ENCODE data around the gene RTKN. TPM values are rescaled to one million over a fixed set of nuclear protein-coding genes. Genes with fewer than 3 reads are reported as not detected.

The RTKN gene
- polyA plus RNA-seq, 1 donor from 2014 or later = 0.88 TPM

DNA sequence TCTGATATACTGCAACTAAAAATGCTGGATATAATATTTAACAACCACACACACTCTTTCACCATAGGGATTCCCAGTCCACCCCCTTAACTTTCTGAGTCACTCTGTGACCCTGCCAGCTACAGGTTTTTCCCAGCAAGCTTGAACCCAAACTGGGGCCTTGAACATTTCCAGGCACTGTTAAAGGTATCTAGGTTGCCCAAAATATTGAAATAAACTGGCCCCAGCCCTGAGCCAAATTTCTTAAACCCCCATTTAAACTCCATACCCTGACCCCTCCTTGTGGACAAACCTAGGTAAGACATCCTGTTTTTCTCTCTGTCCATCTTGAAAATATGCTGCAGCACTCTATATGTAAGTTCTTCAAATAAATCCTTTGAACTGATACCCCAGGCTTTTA is 42.0 kb downstream of the RTKN start:
- Mint-ChIP-seq H3K27me3 (no peaks in the 10 kb centered on the region), H3K4me3 (peak overlapping the region in 1 of 4 donors; percentile 69), H3K36me3 (no peaks in the 10 kb centered on the region), H3K27ac (no peak overlapping the region), H3K9me3 (no peaks in the 10 kb centered on the region), H3K4me1 (no peaks in the 10 kb centered on the region)

DNA sequence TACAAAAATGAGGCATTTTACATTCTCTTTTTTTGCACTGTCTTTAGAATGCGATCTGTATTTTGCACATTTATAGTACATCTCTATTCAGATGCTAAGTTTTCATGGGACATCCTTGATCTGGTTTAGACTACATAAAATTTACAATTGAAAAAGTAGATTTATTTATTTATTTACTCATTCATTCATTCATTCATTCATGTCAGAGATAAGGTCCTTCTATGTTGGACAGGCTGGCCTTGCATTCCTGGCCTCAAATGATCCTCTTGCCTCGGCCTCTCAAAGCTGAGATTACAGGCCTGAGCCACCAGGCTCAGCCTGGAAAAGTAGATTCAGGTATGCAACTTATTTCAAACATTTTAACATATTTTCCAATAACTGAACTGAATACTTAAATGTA is 45.6 kb downstream of the RTKN start:
- Mint-ChIP-seq H3K4me3 (no peak overlapping the region), H3K27me3 (peaks cover 3% of the 10 kb centered on the region), H3K36me3 (no peaks in the 10 kb centered on the region), H3K9me3 (no peaks in the 10 kb centered on the region), H3K4me1 (peaks cover 1 to 6% (median 4%) of the 10 kb centered on the region in 3 donors), H3K27ac (no peak overlapping the region)

- Mint-ChIP-seq H3K27ac (no peak overlapping the region), H3K9me3 (no peaks in the 10 kb centered on the region), H3K4me1 (peaks cover 4 to 11% (median 7%) of the 10 kb centered on the region in 3 donors), H3K36me3 (no peaks in the 10 kb centered on the region), H3K4me3 (peak overlapping the region in 1 of 4 donors; percentile 34), H3K27me3 (peaks cover 3% of the 10 kb centered on the region)
Observed at GRCh38 chr2:74393525-74393924, 48.2 kb downstream of the RTKN start.

DNA sequence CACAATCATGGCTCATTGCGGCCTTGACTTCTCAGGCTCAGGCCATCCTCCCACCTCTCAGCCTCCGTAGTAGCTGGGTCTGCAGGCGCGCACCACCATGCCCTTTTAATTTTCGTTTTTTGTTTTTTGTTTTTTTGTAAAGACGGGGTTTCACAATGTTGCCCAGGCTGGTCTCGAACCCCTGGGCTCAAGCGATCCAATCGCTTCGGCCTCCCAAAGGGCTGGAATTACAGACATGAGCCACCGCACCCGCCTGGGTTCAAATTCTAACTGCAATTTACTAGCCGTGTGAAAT is 49.3 kb downstream of the RTKN start:
- peaks cover 3% of the 10 kb centered on the region for H3K27me3 Mint-ChIP-seq
- no peaks in the 10 kb centered on the region for H3K9me3 Mint-ChIP-seq
- H3K27ac Mint-ChIP-seq = peak overlapping the region; percentile 96 to 100 (median 100)
- peak overlapping the region in 3 of 4 donors; percentile 22 to 97 (median 45) for H3K4me3 Mint-ChIP-seq
- peaks cover 4 to 11% (median 7%) of the 10 kb centered on the region in 3 donors for H3K4me1 Mint-ChIP-seq
- H3K36me3 Mint-ChIP-seq = no peaks in the 10 kb centered on the region

GRCh38 chr2:74391580-74392448 is 49.9 kb downstream of the RTKN start:
- peak overlapping the region; percentile 96 to 100 (median 100) for H3K27ac Mint-ChIP-seq
- no peaks in the 10 kb centered on the region for H3K9me3 Mint-ChIP-seq
- peaks cover 3% of the 10 kb centered on the region for H3K27me3 Mint-ChIP-seq
- no peaks in the 10 kb centered on the region for H3K36me3 Mint-ChIP-seq
- peak overlapping the region in 3 of 4 donors; percentile 97 to 100 (median 99) for H3K4me3 Mint-ChIP-seq
- H3K4me1 Mint-ChIP-seq = peaks cover 4 to 11% (median 7%) of the 10 kb centered on the region in 3 donors

- Mint-ChIP-seq H3K27ac (peak overlapping the region; percentile 96 to 100 (median 100)), H3K27me3 (peaks cover 3% of the 10 kb centered on the region), H3K4me3 (peak overlapping the region in 3 of 4 donors; percentile 97 to 100 (median 99)), H3K9me3 (no peaks in the 10 kb centered on the region), H3K4me1 (peaks cover 4 to 11% (median 7%) of the 10 kb centered on the region in 3 donors), H3K36me3 (no peaks in the 10 kb centered on the region)
Observed at GRCh38 chr2:74391209-74391579, 50.5 kb downstream of the RTKN start.

DNA sequence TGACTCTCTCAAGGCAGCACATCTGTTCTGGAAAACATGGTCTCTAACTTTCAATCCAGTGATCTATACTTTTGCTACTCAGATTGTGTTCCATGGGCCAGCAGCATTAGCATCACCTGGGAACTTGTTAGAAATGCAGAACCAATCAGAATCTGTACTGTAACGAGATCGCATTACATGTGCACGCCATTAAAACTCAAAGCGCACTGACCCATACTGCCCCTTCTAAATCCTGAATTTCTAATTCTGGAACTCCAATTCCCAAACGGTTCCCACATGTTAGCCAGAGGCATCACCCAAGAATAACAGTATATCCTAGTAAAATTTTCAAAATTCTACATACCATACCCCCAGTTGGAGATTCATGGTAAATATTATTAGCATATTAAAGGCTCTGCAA is 51.1 kb downstream of the RTKN start:
- Mint-ChIP-seq H3K36me3 (no peaks in the 10 kb centered on the region), H3K4me1 (peaks cover 4 to 11% (median 7%) of the 10 kb centered on the region in 3 donors), H3K9me3 (no peaks in the 10 kb centered on the region), H3K27ac (peak overlapping the region in 1 of 3 donors; percentile 100), H3K4me3 (peak overlapping the region in 2 of 4 donors; percentile 97 to 99), H3K27me3 (peaks cover 3% of the 10 kb centered on the region)

- no peaks in the 10 kb centered on the region for H3K9me3 Mint-ChIP-seq
- peaks cover 8 to 12% (median 11%) of the 10 kb centered on the region in 3 donors for H3K4me1 Mint-ChIP-seq
- H3K36me3 Mint-ChIP-seq = peaks cover 3% of the 10 kb centered on the region
- no peak overlapping the region for H3K4me3 Mint-ChIP-seq
- no peaks in the 10 kb centered on the region for H3K27me3 Mint-ChIP-seq
- no peak overlapping the region for H3K27ac Mint-ChIP-seq
Observed at GRCh38 chr2:74387346-74387745, 54.4 kb downstream of the RTKN start.

DNA sequence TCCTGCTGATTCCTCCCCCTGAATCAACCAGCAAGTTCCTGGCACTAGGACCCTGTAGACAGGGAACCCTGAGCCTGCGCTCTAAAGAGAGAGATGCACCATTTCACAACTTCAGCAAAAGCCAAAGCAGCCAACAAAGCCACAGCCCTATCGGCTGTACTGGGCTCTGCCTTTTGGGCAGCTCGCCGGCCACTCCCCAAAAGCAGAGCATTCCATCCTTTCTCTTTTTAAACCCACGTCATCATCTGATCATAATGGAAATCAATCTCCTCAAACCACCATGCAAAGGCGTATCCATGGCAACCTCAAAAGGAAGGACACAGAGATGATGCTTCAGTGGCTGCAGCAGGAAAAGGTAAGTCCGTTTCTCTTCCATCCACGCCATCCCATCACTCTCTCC is 56.3 kb downstream of the RTKN start:
- no peak overlapping the region for H3K4me3 Mint-ChIP-seq
- no peaks in the 10 kb centered on the region for H3K27me3 Mint-ChIP-seq
- H3K36me3 Mint-ChIP-seq = peaks cover 3% of the 10 kb centered on the region
- H3K9me3 Mint-ChIP-seq = no peaks in the 10 kb centered on the region
- peaks cover 7 to 18% (median 11%) of the 10 kb centered on the region in 3 donors for H3K4me1 Mint-ChIP-seq
- no peak overlapping the region for H3K27ac Mint-ChIP-seq

DNA sequence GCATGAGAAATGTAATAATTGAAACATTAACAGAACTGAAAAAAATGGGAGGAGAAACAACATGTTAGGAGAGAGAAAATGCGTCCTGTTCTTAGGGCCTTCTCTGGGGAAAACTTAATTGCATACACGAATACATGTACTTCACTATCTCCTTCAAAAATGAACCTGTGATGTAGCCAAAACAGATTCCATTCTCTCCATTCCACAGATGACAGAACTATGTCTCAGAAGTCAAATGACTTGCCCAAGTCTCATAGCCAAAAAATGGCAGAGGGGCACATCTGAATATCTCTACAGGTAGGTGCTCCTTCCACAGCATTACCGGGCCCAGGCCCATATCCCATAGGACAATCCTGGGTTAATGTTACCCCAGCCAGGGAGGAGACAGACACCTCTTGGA is 57.7 kb downstream of the RTKN start:
- no peaks in the 10 kb centered on the region for H3K9me3 Mint-ChIP-seq
- peaks cover 9 to 24% (median 15%) of the 10 kb centered on the region in 3 donors for H3K4me1 Mint-ChIP-seq
- no peaks in the 10 kb centered on the region for H3K27me3 Mint-ChIP-seq
- H3K27ac Mint-ChIP-seq = no peak overlapping the region
- H3K36me3 Mint-ChIP-seq = peaks cover 3% of the 10 kb centered on the region
- no peak overlapping the region for H3K4me3 Mint-ChIP-seq

GRCh38 chr2:74383254-74383653 is 58.5 kb downstream of the RTKN start:
- no peaks in the 10 kb centered on the region for H3K27me3 Mint-ChIP-seq
- no peaks in the 10 kb centered on the region for H3K9me3 Mint-ChIP-seq
- no peak overlapping the region for H3K27ac Mint-ChIP-seq
- peaks cover 9 to 25% (median 20%) of the 10 kb centered on the region in 3 donors for H3K4me1 Mint-ChIP-seq
- peaks cover 3% of the 10 kb centered on the region for H3K36me3 Mint-ChIP-seq
- no peak overlapping the region for H3K4me3 Mint-ChIP-seq

DNA sequence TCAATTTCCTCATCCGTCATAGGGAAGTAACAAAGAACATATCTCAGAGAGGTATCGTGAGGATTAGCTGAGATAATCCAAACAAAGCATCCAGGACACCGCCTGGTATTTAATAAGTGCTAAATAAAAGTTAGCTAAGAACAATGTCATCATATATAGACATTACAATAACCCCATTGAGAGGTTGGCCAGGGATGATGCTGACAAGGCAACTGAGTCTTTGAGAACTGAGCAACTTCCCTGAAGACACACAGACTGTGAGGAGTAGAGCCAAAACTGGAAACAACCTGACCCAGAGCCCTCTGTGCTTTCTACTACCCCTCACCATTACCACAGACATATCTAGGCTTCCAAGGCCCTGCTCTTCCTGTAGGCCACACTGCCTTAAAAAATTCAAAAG is 60.0 kb downstream of the RTKN start:
- H3K27ac Mint-ChIP-seq = no peak overlapping the region
- H3K4me3 Mint-ChIP-seq = peak overlapping the region in 2 of 4 donors; percentile 19 to 84
- H3K4me1 Mint-ChIP-seq = peaks cover 9 to 25% (median 20%) of the 10 kb centered on the region in 3 donors
- no peaks in the 10 kb centered on the region for H3K9me3 Mint-ChIP-seq
- peaks cover 5% of the 10 kb centered on the region for H3K36me3 Mint-ChIP-seq
- no peaks in the 10 kb centered on the region for H3K27me3 Mint-ChIP-seq

DNA sequence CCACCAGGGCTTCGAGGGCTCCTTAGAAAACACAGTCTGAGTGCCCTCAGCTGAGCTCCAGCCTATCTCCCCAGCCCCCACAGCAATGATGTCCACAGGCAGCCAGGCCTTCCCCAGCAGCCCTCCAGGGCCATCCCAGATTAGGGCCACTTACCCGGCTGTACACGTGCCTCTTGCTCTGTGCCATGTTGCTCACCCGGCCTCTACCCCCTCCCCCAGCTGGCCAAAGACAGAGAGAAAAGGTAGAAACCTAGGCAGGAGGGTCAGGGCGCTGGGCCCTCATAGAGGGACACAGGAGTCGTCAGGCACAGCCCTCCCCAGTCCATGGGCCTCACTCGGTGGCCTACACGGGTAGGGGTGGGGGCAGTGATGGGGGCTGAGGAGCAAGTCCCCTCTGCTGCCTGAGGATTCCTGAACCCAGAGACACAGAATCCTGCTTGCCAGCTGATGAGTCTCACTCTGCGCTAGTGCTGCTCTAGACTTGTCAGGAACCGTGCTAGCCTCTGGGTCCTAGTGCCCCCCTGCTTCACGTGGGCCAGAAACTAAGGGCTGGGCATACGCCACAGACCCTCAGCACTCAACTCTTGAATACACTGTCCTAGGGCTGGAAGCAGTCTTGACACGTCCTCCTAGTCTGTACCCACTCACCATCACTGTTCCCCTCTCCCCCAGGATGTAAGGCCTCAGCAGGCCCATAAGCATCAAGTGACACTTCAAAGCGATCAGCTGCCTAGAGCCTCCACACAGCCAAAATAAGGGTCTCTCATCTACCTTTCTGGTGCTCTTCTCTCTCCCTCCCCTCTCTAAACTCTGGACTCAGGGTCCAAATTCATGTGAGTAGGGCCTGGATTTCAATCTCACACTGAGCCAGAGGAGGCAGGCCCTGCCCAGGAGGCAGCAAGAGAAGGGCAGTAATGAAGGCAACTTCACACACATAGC is 61.6 kb downstream of the RTKN start, which contains the start of gene DCTN1:
DCTN1 (minus strand) TSS at position 461 of the 939 bp plus-strand sequence; CDS start at position 187, 274 bp downstream.
- H3K9me3 Mint-ChIP-seq = no peaks in the 10 kb centered on the region
- H3K4me1 Mint-ChIP-seq = peaks cover 9 to 25% (median 20%) of the 10 kb centered on the region in 3 donors
- peak within 1 kb of the TSS in 2 of 4 donors; percentile 4 to 78 for H3K4me3 Mint-ChIP-seq
- H3K36me3 Mint-ChIP-seq = peaks cover 8% of the 10 kb centered on the region
- H3K27ac Mint-ChIP-seq = no peak within 1 kb of the TSS
- no peaks in the 10 kb centered on the region for H3K27me3 Mint-ChIP-seq

DNA sequence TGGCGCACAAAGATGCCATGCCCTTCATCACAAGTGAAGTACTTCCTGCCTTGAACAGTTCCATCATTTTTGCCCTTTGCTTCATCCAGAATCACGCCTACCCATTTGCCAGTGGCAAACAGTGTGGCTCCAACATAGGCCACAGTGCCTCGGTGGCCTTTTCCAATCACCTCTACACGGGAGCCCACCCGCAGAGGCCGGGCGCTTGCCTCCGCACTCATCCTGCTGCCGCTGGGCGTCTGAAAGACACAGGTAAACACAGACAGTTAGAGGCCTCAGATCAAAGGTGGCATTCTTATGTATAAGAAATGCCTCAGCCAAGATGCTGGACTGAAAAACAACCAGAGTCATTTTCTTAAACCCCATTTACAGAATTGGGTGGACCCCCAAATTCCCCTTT is 63.7 kb downstream of the RTKN start:
- Mint-ChIP-seq H3K27ac (no peak overlapping the region), H3K36me3 (peaks cover 6% of the 10 kb centered on the region), H3K4me3 (peak overlapping the region in 1 of 4 donors; percentile 56), H3K4me1 (peaks cover 9 to 21% (median 15%) of the 10 kb centered on the region in 3 donors), H3K27me3 (no peaks in the 10 kb centered on the region), H3K9me3 (no peaks in the 10 kb centered on the region)

DNA sequence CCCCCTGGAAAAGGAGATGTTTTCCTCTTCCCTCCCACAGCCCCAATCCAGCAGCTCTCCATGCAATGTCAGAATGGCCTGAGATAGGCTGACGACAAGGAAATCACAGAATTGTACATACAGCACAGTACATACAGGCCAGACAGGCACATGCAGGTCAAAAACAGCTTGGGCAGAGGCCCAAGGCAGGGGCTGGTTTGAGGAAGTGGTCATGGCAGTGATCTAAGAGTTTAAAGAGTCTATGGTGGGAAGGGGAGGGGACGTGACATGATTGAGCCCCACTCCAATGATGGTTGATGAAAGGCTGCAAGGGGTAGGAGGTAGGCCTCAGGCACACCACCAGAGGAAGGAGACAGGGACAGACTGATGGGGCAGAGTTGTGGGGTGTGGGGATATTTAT is 65.9 kb downstream of the RTKN start:
- Mint-ChIP-seq H3K27me3 (no peaks in the 10 kb centered on the region), H3K4me3 (no peak overlapping the region), H3K27ac (no peak overlapping the region), H3K4me1 (peaks cover 9 to 12% (median 11%) of the 10 kb centered on the region in 3 donors), H3K9me3 (no peaks in the 10 kb centered on the region), H3K36me3 (peaks cover 6% of the 10 kb centered on the region)
